Right lobe of liver (tissue), 4 donors: Measurements from ENCODE around the gene SPTLC2.

Experiments used
- POLR2A ChIP-seq: fragments of 450-650 bp; IDR thresholded peaks from one replicate; pipeline ENCODE4 v1.6.1; 2017; ENCODE audit warnings: antibody characterized with exemption, mild to moderate bottlenecking
- TF ChIP-seq, protein P1 (sequence below), 4 donors: fragments of 200-600 bp in 3 of 4; fragments of 450-650 bp in 1 of 4; IDR thresholded peaks; one replicate each; pipeline versions ENCODE4 v1.5.1 to v1.8.0; 2016 to 2022; ENCODE audit warnings: antibody characterized with exemption in 4 of 4, mild to moderate bottlenecking in 2 of 4
- donor health status: DM: no; HTN: no; CAD: no.
- donor health status: DM: no; HTN: no; CAD: no.
- donor health status: DM: no; HTN: yes; CAD: no.

DNA sequence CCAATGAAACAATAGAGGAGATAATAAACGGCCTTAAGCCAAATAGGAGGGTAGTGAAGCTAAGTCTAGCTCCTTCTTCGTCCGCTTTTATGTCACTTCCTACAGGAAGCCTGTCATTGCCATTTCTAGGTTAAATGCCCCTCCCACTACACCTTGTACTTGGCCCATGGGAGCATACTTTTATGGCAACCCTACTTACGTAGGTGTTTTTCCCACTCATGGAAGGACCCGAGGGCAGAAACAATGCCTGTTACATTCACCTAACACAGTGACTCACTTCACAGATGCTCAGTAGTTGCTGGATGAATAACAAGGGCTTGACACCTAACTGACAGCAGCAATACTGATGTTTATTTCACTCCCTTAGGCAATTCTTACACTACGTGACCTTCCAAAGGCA is 46.9 kb upstream of the SPTLC2 start:
- no peak for TF ChIP-seq POLR2A
- TF ChIP-seq, protein P1, sequence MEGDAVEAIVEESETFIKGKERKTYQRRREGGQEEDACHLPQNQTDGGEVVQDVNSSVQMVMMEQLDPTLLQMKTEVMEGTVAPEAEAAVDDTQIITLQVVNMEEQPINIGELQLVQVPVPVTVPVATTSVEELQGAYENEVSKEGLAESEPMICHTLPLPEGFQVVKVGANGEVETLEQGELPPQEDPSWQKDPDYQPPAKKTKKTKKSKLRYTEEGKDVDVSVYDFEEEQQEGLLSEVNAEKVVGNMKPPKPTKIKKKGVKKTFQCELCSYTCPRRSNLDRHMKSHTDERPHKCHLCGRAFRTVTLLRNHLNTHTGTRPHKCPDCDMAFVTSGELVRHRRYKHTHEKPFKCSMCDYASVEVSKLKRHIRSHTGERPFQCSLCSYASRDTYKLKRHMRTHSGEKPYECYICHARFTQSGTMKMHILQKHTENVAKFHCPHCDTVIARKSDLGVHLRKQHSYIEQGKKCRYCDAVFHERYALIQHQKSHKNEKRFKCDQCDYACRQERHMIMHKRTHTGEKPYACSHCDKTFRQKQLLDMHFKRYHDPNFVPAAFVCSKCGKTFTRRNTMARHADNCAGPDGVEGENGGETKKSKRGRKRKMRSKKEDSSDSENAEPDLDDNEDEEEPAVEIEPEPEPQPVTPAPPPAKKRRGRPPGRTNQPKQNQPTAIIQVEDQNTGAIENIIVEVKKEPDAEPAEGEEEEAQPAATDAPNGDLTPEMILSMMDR (IDR thresholded peaks at IDR 0.05) = no peak
